ENCODE measurements around the gene ADAMTS17.

The ADAMTS17 gene

GRCh38 chr15:100210338-100210737 is 131.4 kb downstream of the ADAMTS17 start:
- Histone ChIP-seq H3K36me3 (ENCODE audit: insufficient read depth, insufficient read length, low read length) (no peaks in the 10 kb centered on the region), H3K9me3 (ENCODE audit: insufficient read depth, low read length) (0 out of 2 replicates have a peak, but pooled peaks cover 1% of the 10 kb centered on the region)
- TF ChIP-seq YY1 (IDR thresholded peaks at IDR 0.05; ENCODE audit: insufficient read depth, insufficient read length) (no peak), SUZ12 (IDR thresholded peaks at IDR 0.05; ENCODE audit: extremely low read depth, insufficient read depth, insufficient read length) (no peak), ZNF274 (IDR thresholded peaks at IDR 0.05; ENCODE audit: low read depth, low read length) (no peak)

DNA sequence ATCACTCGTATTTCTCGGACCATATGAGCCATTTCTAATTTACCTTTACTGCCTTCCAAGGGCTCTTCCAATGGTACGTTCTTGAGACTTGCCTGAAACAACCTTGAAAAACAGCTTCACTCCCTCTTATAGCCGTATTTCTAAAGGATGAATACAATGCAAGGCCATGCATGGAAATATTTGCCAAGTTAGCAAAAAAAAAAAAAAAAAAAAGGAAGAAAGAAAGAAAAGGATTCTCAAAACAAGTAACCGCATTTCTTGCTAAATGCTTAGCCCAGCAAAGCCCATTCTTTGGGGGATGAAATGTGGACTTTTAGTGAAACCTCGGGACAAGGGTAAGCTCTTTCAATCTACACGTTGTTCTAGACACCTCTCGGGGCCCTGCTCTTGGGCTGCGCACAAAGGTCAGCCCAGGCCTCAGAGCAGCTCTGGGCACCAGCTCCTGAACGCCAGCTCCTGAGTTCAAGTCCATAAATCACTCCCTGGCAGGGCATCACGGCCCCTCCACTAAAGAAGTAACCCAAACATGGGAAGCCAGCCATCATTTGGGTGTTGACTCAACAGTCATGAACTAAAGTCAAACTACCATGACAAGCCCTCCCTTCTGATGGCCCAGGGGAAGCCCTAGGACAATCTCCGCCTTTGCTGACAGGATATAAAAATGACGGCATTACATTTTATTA is 132.7 kb downstream of the ADAMTS17 start:
- no peaks in the 10 kb centered on the region for H3K27me3 ChIP-seq (ENCODE audit: insufficient read depth, insufficient read length)
- TF ChIP-seq SUZ12 (IDR thresholded peaks at IDR 0.05; ENCODE audit: extremely low read depth, insufficient read depth, insufficient read length) (no peak), YY1 (IDR thresholded peaks at IDR 0.05; ENCODE audit: insufficient read depth, insufficient read length) (no peak), ZNF274 (IDR thresholded peaks at IDR 0.05; ENCODE audit: low read depth, low read length) (no peak)
- H3K9me3 ChIP-seq (ENCODE audit: insufficient read depth, low read length), result peaks cover 14% of the 10 kb centered on the region
- peaks cover 12% of the 10 kb centered on the region for H3K4me1 ChIP-seq (ENCODE audit: insufficient read depth, insufficient read length)
- H3K36me3 ChIP-seq (ENCODE audit: insufficient read depth, insufficient read length, low read length), result no peaks in the 10 kb centered on the region
- H3K4me3 ChIP-seq (ENCODE audit: insufficient read length, low read depth), result no peak overlapping the region
- no peak for DNase-seq (ENCODE audit: low read depth, low spot score)
- no peak overlapping the region for H3K9ac ChIP-seq (ENCODE audit: insufficient read length, low read depth)

More at GRCh38 chr15:100210338-100210737, 131.4 kb downstream of the ADAMTS17 start:
- no peak for DNase-seq (ENCODE audit: low read depth, low spot score)
- no peaks in the 10 kb centered on the region for H3K27me3 ChIP-seq (ENCODE audit: insufficient read depth, insufficient read length)
- peaks cover 12% of the 10 kb centered on the region for H3K4me1 ChIP-seq (ENCODE audit: insufficient read depth, insufficient read length)
- no peak overlapping the region for H3K9ac ChIP-seq (ENCODE audit: insufficient read length, low read depth)
- H3K4me3 ChIP-seq (ENCODE audit: insufficient read length, low read depth), result no peak overlapping the region

DNA sequence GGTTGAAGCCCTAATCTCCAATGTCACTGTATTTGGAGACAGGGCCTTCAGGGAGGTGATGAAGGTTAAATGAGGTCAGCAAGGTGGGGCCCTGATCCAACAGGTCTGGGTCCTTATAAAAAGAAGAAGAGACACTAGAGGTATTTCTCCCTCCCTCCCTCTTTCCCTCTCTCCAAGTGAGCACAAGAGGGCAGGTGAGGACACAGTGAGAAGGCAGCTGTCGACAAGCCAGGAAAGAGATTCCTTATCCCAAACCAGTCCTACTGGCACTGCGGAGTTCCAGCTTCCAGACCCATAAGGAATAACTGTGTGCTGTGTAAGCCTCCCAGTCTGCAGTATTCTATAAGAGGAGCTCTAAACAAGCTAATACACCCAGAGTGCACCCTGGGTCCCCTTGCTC is 134.7 kb downstream of the ADAMTS17 start:
- H3K27me3 ChIP-seq (ENCODE audit: insufficient read depth, insufficient read length), result no peaks in the 10 kb centered on the region
- no peak for DNase-seq (ENCODE audit: low read depth, low spot score)
- no peak overlapping the region for H3K4me3 ChIP-seq (ENCODE audit: insufficient read length, low read depth)
- no peak overlapping the region for H3K9ac ChIP-seq (ENCODE audit: insufficient read length, low read depth)
- H3K4me1 ChIP-seq (ENCODE audit: insufficient read depth, insufficient read length), result peaks cover 6% of the 10 kb centered on the region
- H3K9me3 ChIP-seq (ENCODE audit: insufficient read depth, low read length), result peaks cover 14% of the 10 kb centered on the region
- no peaks in the 10 kb centered on the region for H3K36me3 ChIP-seq (ENCODE audit: insufficient read depth, insufficient read length, low read length)
- TF ChIP-seq ZNF274 (IDR thresholded peaks at IDR 0.05; ENCODE audit: low read depth, low read length), result no peak
- TF ChIP-seq SUZ12 (IDR thresholded peaks at IDR 0.05; ENCODE audit: extremely low read depth, insufficient read depth, insufficient read length), result no peak
- no peak for TF ChIP-seq YY1 (IDR thresholded peaks at IDR 0.05; ENCODE audit: insufficient read depth, insufficient read length)

DNA sequence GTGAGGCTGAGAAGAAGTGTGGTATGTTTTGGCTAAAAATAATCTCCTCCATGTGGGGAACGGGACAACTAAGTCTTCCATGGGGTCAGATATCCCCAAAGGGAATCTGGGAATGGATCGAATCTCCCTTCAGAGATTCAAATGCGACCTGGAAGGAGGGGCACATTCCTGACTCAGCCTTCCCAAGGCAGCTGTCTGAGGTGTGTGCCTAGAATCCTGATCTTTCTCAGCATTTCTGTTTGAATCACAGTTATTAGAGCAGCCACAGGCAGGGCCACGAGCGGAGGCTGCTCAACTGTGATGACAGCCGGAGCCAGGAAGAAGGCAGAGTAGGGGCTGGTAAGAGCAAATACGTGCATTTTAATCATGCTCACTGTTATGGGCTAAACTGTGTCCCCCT is 135.1 kb downstream of the ADAMTS17 start:
- no peak overlapping the region for H3K9ac ChIP-seq (ENCODE audit: insufficient read length, low read depth)
- peaks cover 2% of the 10 kb centered on the region for H3K4me1 ChIP-seq (ENCODE audit: insufficient read depth, insufficient read length)
- DNase-seq (ENCODE audit: low read depth, low spot score), result no peak
- H3K36me3 ChIP-seq (ENCODE audit: insufficient read depth, insufficient read length, low read length), result no peaks in the 10 kb centered on the region
- TF ChIP-seq YY1 (IDR thresholded peaks at IDR 0.05; ENCODE audit: insufficient read depth, insufficient read length), result no peak
- no peak for TF ChIP-seq SUZ12 (IDR thresholded peaks at IDR 0.05; ENCODE audit: extremely low read depth, insufficient read depth, insufficient read length)
- TF ChIP-seq ZNF274 (IDR thresholded peaks at IDR 0.05; ENCODE audit: low read depth, low read length), result no peak
- no peak overlapping the region for H3K4me3 ChIP-seq (ENCODE audit: insufficient read length, low read depth)
- no peaks in the 10 kb centered on the region for H3K27me3 ChIP-seq (ENCODE audit: insufficient read depth, insufficient read length)
- H3K9me3 ChIP-seq (ENCODE audit: insufficient read depth, low read length), result peaks cover 14% of the 10 kb centered on the region

DNA sequence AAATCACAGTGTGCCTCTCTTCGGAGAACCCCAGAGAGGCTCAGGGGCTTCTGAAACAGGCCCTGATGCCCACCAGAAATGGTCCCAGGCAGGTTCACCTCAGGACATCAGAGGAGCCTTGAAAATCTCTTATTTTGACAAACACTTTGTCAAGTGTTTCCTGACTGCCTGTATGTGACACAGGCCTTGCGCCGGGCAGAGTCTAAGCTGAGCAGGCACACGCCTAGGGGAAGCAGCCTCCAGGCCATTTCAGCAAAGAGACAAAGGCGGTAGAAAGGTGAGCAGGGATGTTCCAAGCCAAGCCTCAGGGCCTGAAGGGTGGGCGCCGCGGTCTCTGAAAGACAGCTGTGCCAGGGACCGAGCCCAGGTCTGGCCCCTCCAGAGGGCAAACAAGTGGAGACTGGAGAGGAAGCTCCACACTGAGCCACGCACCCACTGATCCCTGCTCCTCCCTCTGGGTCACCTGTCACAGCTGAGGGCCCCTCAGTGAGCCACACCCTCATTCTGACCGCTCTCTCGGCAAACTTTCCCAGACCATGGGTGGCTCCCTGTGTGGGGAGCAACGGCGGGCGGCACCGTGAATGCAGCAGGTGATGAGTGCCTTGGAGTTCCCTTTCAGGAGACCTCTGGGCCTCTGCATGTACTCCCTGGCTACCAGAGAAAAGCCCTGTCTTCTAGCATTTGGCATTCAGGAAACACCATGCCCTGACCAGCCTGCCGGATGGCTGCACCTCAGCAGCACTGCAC is 136.1 kb downstream of the ADAMTS17 start:
- Histone ChIP-seq H3K9me3 (ENCODE audit: insufficient read depth, low read length) (peaks cover 14% of the 10 kb centered on the region), H3K4me1 (ENCODE audit: insufficient read depth, insufficient read length) (peaks cover 2% of the 10 kb centered on the region), H3K9ac (ENCODE audit: insufficient read length, low read depth) (no peak overlapping the region), H3K36me3 (ENCODE audit: insufficient read depth, insufficient read length, low read length) (no peaks in the 10 kb centered on the region), H3K27me3 (ENCODE audit: insufficient read depth, insufficient read length) (no peaks in the 10 kb centered on the region), H3K4me3 (ENCODE audit: insufficient read length, low read depth) (no peak overlapping the region)
- DNase-seq (ENCODE audit: low read depth, low spot score), result no peak
- no peak for TF ChIP-seq YY1 (IDR thresholded peaks at IDR 0.05; ENCODE audit: insufficient read depth, insufficient read length)
- no peak for TF ChIP-seq ZNF274 (IDR thresholded peaks at IDR 0.05; ENCODE audit: low read depth, low read length)
- TF ChIP-seq SUZ12 (IDR thresholded peaks at IDR 0.05; ENCODE audit: extremely low read depth, insufficient read depth, insufficient read length), result no peak

DNA sequence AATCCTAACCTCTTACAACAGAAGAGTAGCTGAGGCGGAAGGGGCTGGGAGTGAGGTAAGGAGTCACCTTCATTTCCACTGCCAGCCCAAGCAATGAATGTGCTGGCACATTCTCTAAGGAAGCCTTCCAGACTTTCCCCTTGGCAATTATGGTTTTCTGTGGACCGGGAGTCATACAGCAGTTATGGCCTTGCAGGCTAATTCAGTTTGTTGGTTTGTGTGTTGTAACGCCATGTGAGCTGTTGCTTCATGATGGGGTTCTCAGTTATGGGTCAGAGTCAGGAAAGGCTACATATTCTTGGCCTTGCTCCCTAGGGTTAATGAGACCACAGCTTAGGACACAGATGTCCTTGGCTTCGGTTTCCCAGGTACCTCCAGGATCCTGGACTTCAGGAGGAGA is 137.0 kb downstream of the ADAMTS17 start:
- peaks cover 14% of the 10 kb centered on the region for H3K9me3 ChIP-seq (ENCODE audit: insufficient read depth, low read length)

GRCh38 chr15:100204211-100204610 is 137.6 kb downstream of the ADAMTS17 start:
- no peaks in the 10 kb centered on the region for H3K27me3 ChIP-seq (ENCODE audit: insufficient read depth, insufficient read length)
- H3K4me3 ChIP-seq (ENCODE audit: insufficient read length, low read depth), result no peak overlapping the region
- peaks cover 2% of the 10 kb centered on the region for H3K4me1 ChIP-seq (ENCODE audit: insufficient read depth, insufficient read length)
- no peaks in the 10 kb centered on the region for H3K36me3 ChIP-seq (ENCODE audit: insufficient read depth, insufficient read length, low read length)
- TF ChIP-seq ZNF274 (IDR thresholded peaks at IDR 0.05; ENCODE audit: low read depth, low read length), result no peak
- no peak for TF ChIP-seq SUZ12 (IDR thresholded peaks at IDR 0.05; ENCODE audit: extremely low read depth, insufficient read depth, insufficient read length)
- no peak for TF ChIP-seq YY1 (IDR thresholded peaks at IDR 0.05; ENCODE audit: insufficient read depth, insufficient read length)
- no peak for DNase-seq (ENCODE audit: low read depth, low spot score)
- peaks cover 14% of the 10 kb centered on the region for H3K9me3 ChIP-seq (ENCODE audit: insufficient read depth, low read length)
- no peak overlapping the region for H3K9ac ChIP-seq (ENCODE audit: insufficient read length, low read depth)

More for the DNA sequence above, 137.0 kb downstream of the ADAMTS17 start:
- H3K9ac ChIP-seq (ENCODE audit: insufficient read length, low read depth), result no peak overlapping the region
- H3K4me3 ChIP-seq (ENCODE audit: insufficient read length, low read depth), result no peak overlapping the region
- TF ChIP-seq YY1 (IDR thresholded peaks at IDR 0.05; ENCODE audit: insufficient read depth, insufficient read length), result no peak
- TF ChIP-seq ZNF274 (IDR thresholded peaks at IDR 0.05; ENCODE audit: low read depth, low read length), result no peak
- TF ChIP-seq SUZ12 (IDR thresholded peaks at IDR 0.05; ENCODE audit: extremely low read depth, insufficient read depth, insufficient read length), result no peak
- DNase-seq (ENCODE audit: low read depth, low spot score), result no peak
- H3K36me3 ChIP-seq (ENCODE audit: insufficient read depth, insufficient read length, low read length), result no peaks in the 10 kb centered on the region
- no peaks in the 10 kb centered on the region for H3K27me3 ChIP-seq (ENCODE audit: insufficient read depth, insufficient read length)
- peaks cover 2% of the 10 kb centered on the region for H3K4me1 ChIP-seq (ENCODE audit: insufficient read depth, insufficient read length)
